ENCODE results near the gene HTT-AS. TPM values are rescaled to one million over a fixed set of nuclear protein-coding genes. Genes with fewer than 3 reads are reported as not detected.

HTT-AS gene
- total RNA-seq, 4 donors from 2014 or later: not detected

DNA sequence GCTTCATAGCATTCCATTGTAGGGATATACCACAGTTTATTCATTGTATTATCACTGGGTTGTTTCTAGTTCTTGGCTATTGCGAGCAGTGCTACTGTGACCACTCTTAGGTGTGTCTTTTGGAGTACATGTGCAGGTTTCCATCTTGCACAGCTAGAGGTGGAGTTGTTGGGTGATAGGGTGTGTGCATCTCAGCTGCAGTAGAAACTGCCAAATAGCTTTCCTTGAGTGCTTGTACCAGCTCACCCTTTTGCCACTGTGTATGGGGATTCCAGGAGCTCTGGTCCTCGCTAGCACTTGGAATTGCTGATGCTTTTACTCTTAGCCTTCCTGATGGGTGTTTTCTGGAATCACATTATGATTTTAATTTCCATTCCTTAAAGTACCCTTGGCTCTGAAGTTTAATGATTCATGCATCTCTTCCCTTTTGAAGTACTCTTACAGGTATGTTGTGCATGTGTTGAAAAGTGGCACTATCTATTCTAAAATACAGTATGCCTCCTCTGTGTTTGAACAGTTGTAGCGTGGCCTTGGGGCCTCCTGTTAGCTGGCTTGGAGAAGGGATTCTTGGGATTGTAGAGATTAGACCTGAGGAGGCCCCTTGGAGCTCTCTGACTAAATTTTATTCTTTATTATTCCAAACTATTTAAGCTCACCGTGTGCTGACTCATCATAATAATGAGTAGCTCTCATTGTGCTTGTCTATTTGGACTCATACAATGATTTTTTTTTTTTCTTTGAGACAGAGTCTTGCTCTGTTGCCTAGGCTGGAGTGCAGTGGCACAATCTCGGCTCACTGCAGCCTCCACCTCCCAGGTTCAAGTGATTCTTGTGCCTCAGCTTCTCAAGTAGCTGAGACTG, 38.5 kb upstream of the HTT-AS start:
- no peak for DNase-seq (ENCODE audit: low spot score in 2 of 2)
- H3K36me3 ChIP-seq: peaks cover 65% of the 10 kb centered on the region
- H3K27me3 ChIP-seq: no peaks in the 10 kb centered on the region
- no peak overlapping the region for H3K4me3 ChIP-seq
- 88% methylated on average over 5 of the region's 5 CpGs for WGBS
- H3K9me3 ChIP-seq: no peaks in the 10 kb centered on the region
- no peaks in the 10 kb centered on the region for H3K4me1 ChIP-seq
- H3K27ac ChIP-seq: no peak overlapping the region
- no peak for TF ChIP-seq POLR2AphosphoS5 (IDR thresholded peaks at IDR 0.05)
- TF ChIP-seq EP300 (IDR thresholded peaks at IDR 0.05): no peak
- no peak for TF ChIP-seq POLR2A (IDR thresholded peaks at IDR 0.05)
- TF ChIP-seq, protein P1, sequence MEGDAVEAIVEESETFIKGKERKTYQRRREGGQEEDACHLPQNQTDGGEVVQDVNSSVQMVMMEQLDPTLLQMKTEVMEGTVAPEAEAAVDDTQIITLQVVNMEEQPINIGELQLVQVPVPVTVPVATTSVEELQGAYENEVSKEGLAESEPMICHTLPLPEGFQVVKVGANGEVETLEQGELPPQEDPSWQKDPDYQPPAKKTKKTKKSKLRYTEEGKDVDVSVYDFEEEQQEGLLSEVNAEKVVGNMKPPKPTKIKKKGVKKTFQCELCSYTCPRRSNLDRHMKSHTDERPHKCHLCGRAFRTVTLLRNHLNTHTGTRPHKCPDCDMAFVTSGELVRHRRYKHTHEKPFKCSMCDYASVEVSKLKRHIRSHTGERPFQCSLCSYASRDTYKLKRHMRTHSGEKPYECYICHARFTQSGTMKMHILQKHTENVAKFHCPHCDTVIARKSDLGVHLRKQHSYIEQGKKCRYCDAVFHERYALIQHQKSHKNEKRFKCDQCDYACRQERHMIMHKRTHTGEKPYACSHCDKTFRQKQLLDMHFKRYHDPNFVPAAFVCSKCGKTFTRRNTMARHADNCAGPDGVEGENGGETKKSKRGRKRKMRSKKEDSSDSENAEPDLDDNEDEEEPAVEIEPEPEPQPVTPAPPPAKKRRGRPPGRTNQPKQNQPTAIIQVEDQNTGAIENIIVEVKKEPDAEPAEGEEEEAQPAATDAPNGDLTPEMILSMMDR (IDR thresholded peaks at IDR 0.05): no peak

DNA sequence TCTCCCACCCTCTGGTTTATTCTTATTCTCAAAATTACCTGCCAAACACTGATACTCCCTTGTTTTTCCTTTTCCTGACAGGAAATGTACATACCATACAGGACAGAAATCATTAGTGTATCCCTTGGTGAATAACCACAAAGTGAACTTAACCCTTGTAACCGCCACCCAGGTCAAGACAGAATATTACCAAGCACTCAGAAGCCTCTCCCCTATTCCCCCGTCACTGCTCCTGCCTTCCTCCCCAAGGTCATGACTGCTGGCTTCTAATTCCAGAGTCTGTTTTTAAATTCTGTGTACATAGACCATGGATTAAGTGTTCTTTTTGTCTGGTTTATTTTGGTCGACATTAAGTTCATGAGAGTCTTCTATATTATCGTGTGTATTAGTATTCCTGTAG, 37.9 kb upstream of the HTT-AS start:
- H3K4me1 ChIP-seq: peaks cover 2% of the 10 kb centered on the region

DNA sequence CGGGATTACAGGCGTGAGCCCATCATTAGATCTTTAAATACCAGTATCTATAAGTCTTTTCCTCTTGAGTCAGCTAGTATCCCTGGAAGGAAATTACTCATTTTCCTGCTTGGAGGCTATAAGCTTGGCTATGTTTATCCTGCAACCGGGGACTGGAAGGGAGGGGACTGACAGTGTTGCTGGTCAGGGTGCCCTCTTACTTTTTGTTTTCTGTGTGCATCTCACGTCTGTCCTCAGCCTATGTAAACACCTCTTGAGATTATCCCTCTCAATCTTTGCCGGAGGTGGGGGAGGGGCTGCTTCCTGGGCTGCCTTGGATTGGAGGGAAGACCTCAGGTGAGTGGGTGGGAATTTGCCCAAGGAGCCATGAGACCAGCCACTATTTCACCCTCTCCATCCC, 37.1 kb upstream of the HTT-AS start:
- DNase-seq (ENCODE audit: low spot score in 2 of 2): peak in 1 of 2 donors; percentile 40
- no peak overlapping the region for H3K4me3 ChIP-seq
- 88% methylated on average over 5 of the region's 5 CpGs for WGBS
- peaks cover 60% of the 10 kb centered on the region for H3K36me3 ChIP-seq
- H3K27me3 ChIP-seq: no peaks in the 10 kb centered on the region
- H3K4me1 ChIP-seq: peaks cover 8% of the 10 kb centered on the region
- H3K27ac ChIP-seq: no peak overlapping the region
- TF ChIP-seq, protein P1 (IDR thresholded peaks at IDR 0.05): no peak
- TF ChIP-seq POLR2A (IDR thresholded peaks at IDR 0.05) (no peak), EP300 (IDR thresholded peaks at IDR 0.05) (no peak), POLR2AphosphoS5 (IDR thresholded peaks at IDR 0.05) (no peak)
- no peaks in the 10 kb centered on the region for H3K9me3 ChIP-seq

More for the DNA sequence above, 37.9 kb upstream of the HTT-AS start:
- no peak overlapping the region for H3K27ac ChIP-seq
- TF ChIP-seq, protein P1 (IDR thresholded peaks at IDR 0.05): no peak
- TF ChIP-seq EP300 (IDR thresholded peaks at IDR 0.05) (no peak), POLR2AphosphoS5 (IDR thresholded peaks at IDR 0.05) (no peak), POLR2A (IDR thresholded peaks at IDR 0.05) (no peak)
- H3K4me3 ChIP-seq: no peak overlapping the region
- H3K36me3 ChIP-seq: peaks cover 65% of the 10 kb centered on the region
- no peak for DNase-seq (ENCODE audit: low spot score in 2 of 2)
- H3K9me3 ChIP-seq: no peaks in the 10 kb centered on the region
- H3K27me3 ChIP-seq: no peaks in the 10 kb centered on the region
- 93% methylated on average over 4 of the region's 4 CpGs for WGBS

DNA sequence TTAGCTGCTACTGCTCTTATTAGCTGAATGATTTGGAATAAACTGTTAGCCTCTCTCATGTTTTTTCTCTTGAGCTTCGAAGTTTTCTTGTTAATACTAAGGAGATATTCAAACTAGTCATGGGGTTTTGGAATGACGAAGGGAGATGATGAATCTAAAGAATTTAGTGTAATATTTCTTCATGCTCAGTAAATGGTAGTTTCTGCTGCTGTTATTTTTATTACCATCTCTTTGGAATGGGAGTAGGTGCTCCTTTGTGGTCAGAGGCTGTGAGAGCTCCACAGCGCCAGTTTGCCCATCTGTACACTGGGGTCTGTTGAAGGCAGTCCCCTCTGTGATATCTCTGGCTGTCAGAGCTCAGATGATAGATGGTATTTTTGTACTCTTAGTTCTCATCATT, 33.9 kb upstream of the HTT-AS start:
- WGBS: 86% methylated on average over 3 of the region's 3 CpGs
- Histone ChIP-seq H3K36me3 (peaks cover 60% of the 10 kb centered on the region), H3K4me1 (peaks cover 12% of the 10 kb centered on the region)

DNA sequence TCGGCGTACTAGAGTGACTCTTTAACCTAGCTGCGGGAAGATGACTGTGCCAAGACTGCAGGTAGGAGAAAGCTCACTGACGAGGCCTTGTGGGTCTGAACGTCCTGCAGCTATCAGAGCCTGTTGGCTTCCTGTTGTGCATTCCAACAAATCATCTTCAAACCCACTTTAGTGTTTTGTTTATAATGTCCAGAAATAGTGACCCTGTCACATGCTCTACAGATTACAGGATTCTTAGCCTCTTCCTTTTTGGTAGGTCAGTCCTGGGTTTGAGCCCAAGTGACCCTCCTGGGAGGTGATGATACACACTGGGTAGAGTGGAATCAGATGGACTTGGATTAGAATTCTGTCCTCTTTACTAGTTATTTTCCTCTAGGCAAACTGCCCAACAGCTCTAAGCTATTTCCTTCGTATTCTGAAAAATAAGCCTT, 33.4 kb upstream of the HTT-AS start:
- H3K27ac ChIP-seq: no peak overlapping the region
- no peak for DNase-seq (ENCODE audit: low spot score in 2 of 2)
- TF ChIP-seq POLR2AphosphoS5 (IDR thresholded peaks at IDR 0.05) (no peak), POLR2A (IDR thresholded peaks at IDR 0.05) (no peak)
- TF ChIP-seq, protein P1 (IDR thresholded peaks at IDR 0.05): no peak

More for the DNA sequence above, 33.9 kb upstream of the HTT-AS start:
- H3K9me3 ChIP-seq: no peaks in the 10 kb centered on the region
- H3K4me3 ChIP-seq: no peak overlapping the region
- DNase-seq (ENCODE audit: low spot score in 2 of 2): no peak
- TF ChIP-seq, protein P1 (IDR thresholded peaks at IDR 0.05): no peak
- TF ChIP-seq POLR2A (IDR thresholded peaks at IDR 0.05): no peak
- H3K27me3 ChIP-seq: no peaks in the 10 kb centered on the region
- H3K27ac ChIP-seq: no peak overlapping the region

More for the DNA sequence above, 33.4 kb upstream of the HTT-AS start:
- Histone ChIP-seq H3K4me3 (no peak overlapping the region), H3K27me3 (no peaks in the 10 kb centered on the region), H3K9me3 (no peaks in the 10 kb centered on the region), H3K36me3 (peaks cover 62% of the 10 kb centered on the region), H3K4me1 (peaks cover 12% of the 10 kb centered on the region)
- 77% methylated on average over 6 of the region's 6 CpGs for WGBS

Measured in suprapubic skin (tissue), 4 donors.